Glutamatergic neuron (in vitro differentiated cells): ENCODE data around the gene FGF22. TPM values are rescaled to one million over a fixed set of nuclear protein-coding genes. Genes with fewer than 3 reads are reported as not detected.
A peak's percentile ranks its signal among the peaks of the same experiment; 100 is the strongest.

Experiments
- DNase-seq: peaks from one replicate; pipeline ENCODE4 v3.0.0; 2022
- H3K27ac Mint-ChIP-seq: one replicate; pipeline ENCODE4 v1.8.0; 2020; ENCODE audit warnings: mild to moderate bottlenecking, mixed read lengths, inconsistent platforms; ENCODE audit not compliant: unreplicated experiment
- H3K27me3 Mint-ChIP-seq: one replicate; pipeline ENCODE4 v1.8.0; 2020; ENCODE audit warnings: mild to moderate bottlenecking, moderate library complexity, mixed read lengths, inconsistent platforms; ENCODE audit not compliant: unreplicated experiment
- H3K36me3 Mint-ChIP-seq: one replicate; pipeline ENCODE4 v1.8.0; 2020; ENCODE audit warnings: mild to moderate bottlenecking, mixed read lengths, inconsistent platforms; ENCODE audit not compliant: unreplicated experiment
- H3K4me1 Mint-ChIP-seq: one replicate; pipeline ENCODE4 v1.8.0; 2020; ENCODE audit warnings: mild to moderate bottlenecking, low read depth, mixed read lengths, inconsistent platforms; ENCODE audit not compliant: unreplicated experiment
- H3K4me3 Mint-ChIP-seq: one replicate; pipeline ENCODE4 v1.8.0; 2020; ENCODE audit warnings: mild to moderate bottlenecking, mixed read lengths, inconsistent platforms; ENCODE audit not compliant: unreplicated experiment
- H3K9me3 Mint-ChIP-seq: one replicate; pipeline ENCODE4 v1.8.0; 2020; ENCODE audit warnings: mild to moderate bottlenecking, moderate library complexity, mixed read lengths, inconsistent platforms; ENCODE audit not compliant: unreplicated experiment
- CTCF ChIP-seq: fragments of 200-600 bp; sonication (generic); IDR thresholded peaks from one replicate; pipeline ENCODE4 v1.5.0; 2021; ENCODE audit not compliant: partially characterized antibody, unreplicated experiment
- total RNA-seq: library from RNA; stranded (reverse); fragmentation: NEBNext Ultra II Directional; extraction: Animal tissue kit (Norgen Biotek cat#: 25700); gene quantifications from one replicate; pipeline ENCODE4 v1.2.1, GENCODE V29; 2021; ENCODE audit not compliant: unreplicated experiment

Gene FGF22
- total RNA-seq, 1 donor from 2014 or later, result 1.5 TPM

- Mint-ChIP-seq H3K27me3 (peaks cover 14% of the 10 kb centered on the region), H3K4me3 (no peak overlapping the region), H3K36me3 (no peaks in the 10 kb centered on the region), H3K4me1 (peaks cover 5% of the 10 kb centered on the region), H3K9me3 (peaks cover 10% of the 10 kb centered on the region), H3K27ac (no peak overlapping the region)
- TF ChIP-seq CTCF, result no peak
- DNase-seq, result no peak
Observed at GRCh38 chr19:677601-678436, 38.1 kb downstream of the FGF22 start.

GRCh38 chr19:678791-679388 is 39.2 kb downstream of the FGF22 start:
- H3K9me3 Mint-ChIP-seq, result peaks cover 10% of the 10 kb centered on the region
- no peak overlapping the region for H3K27ac Mint-ChIP-seq
- no peak for TF ChIP-seq CTCF
- H3K4me1 Mint-ChIP-seq, result peaks cover 5% of the 10 kb centered on the region
- H3K36me3 Mint-ChIP-seq, result no peaks in the 10 kb centered on the region
- H3K4me3 Mint-ChIP-seq, result peak overlapping the region; percentile 52
- no peak for DNase-seq
- H3K27me3 Mint-ChIP-seq, result peaks cover 14% of the 10 kb centered on the region

- no peak for TF ChIP-seq CTCF
- Mint-ChIP-seq H3K36me3 (no peaks in the 10 kb centered on the region), H3K9me3 (peaks cover 10% of the 10 kb centered on the region), H3K27ac (no peak overlapping the region), H3K4me1 (peaks cover 5% of the 10 kb centered on the region), H3K4me3 (peak overlapping the region; percentile 65), H3K27me3 (peaks cover 14% of the 10 kb centered on the region)
- DNase-seq, result peak; percentile 72
Observed at GRCh38 chr19:679418-680286, 40.0 kb downstream of the FGF22 start.

- Mint-ChIP-seq H3K4me3 (peak overlapping the region; percentile 94), H3K36me3 (no peaks in the 10 kb centered on the region), H3K27me3 (peaks cover 9% of the 10 kb centered on the region), H3K27ac (peak overlapping the region; percentile 93), H3K4me1 (peaks cover 1% of the 10 kb centered on the region), H3K9me3 (peaks cover 7% of the 10 kb centered on the region)
- peak; percentile 19 for TF ChIP-seq CTCF
- peak; percentile 100 for DNase-seq
Observed at GRCh38 chr19:680287-681028, 40.8 kb downstream of the FGF22 start.
